ENCODE data around the gene EXOSC10. TPM values are rescaled to one million over a fixed set of nuclear protein-coding genes. Genes with fewer than 3 reads are reported as not detected.

EXOSC10 gene
- total and polyA plus RNA-seq, 9 of the 15 experiments (the other 6 are each of a cell fraction or from before 2014, with no cell fraction given), result 23.4 to 150 (median 105) TPM

GRCh38 chr1:11026052-11026451 is 73.6 kb downstream of the EXOSC10 start:
- H3K9me3 ChIP-seq (replicated peaks; ENCODE audit: control insufficient read depth, insufficient read depth, low read depth, low read length), result no peaks in the 10 kb centered on the region
- DNase-seq (ENCODE audit: extremely low read depth in 1 of 4, low spot score in 3 of 4) (no peak), FAIRE-seq (no peak), ATAC-seq (no peak)
- no TSS peak for BruUV-seq (replicated peaks)
- POLR2A ChIA-PET, result interaction anchor here (0.8 to 0.9 kb wide), 2 partner anchors 10 to 183 kb away, joined by 3 to 4 read pairs; no protein-coding TSS in a partner anchor
- H3K9me1 ChIP-seq (ENCODE audit: control insufficient read depth, insufficient read depth, low read length), result no peaks in the 10 kb centered on the region
- H3K9ac ChIP-seq (ENCODE audit: insufficient read depth in 1 of 2, low read depth in 2 of 2, low read length in 2 of 2), result no peak overlapping the region
- intact Hi-C loops (cut with micrococcal nuclease), result no loop called here
- no peak for TF ChIP-seq ZNF589 (CRISPR knock-in tag; IDR thresholded peaks at IDR 0.05; ENCODE audit: low read depth)
- TF ChIP-seq ZNF395 (CRISPR knock-in tag; IDR thresholded peaks at IDR 0.05), result no peak
- no peak for TF ChIP-seq ERF (CRISPR knock-in tag; IDR thresholded peaks at IDR 0.05)
- TF ChIP-seq XRCC5 (IDR thresholded peaks at IDR 0.05; ENCODE audit: low read depth, low read length), result no peak
- TF ChIP-seq ARID1B (IDR thresholded peaks at IDR 0.05), result no peak
- no peak for TF ChIP-seq ZNF511 (CRISPR knock-in tag; IDR thresholded peaks at IDR 0.05)
- TF ChIP-seq ADNP (tag; IDR thresholded peaks at IDR 0.05), result no peak
- TF ChIP-seq AFF4 (CRISPR knock-in tag; IDR thresholded peaks at IDR 0.05), result no peak
- TF ChIP-seq PTBP1 (IDR thresholded peaks at IDR 0.05; ENCODE audit: low read depth, low read length), result no peak
- TF ChIP-seq HNRNPH1 (optimal IDR thresholded peaks at IDR 0.05; ENCODE audit: low read depth, low read length), result no peak
- no peak for TF ChIP-seq RNF2 (IDR thresholded peaks at IDR 0.05)
- H2AFZ ChIP-seq (ENCODE audit: low read depth, low read length), result no peak overlapping the region
- no peaks in the 10 kb centered on the region for H3K79me2 ChIP-seq (ENCODE audit: control insufficient read depth, insufficient read depth, low read length)
- H3K27me3 ChIP-seq (ENCODE audit: control insufficient read depth in 2 of 2, insufficient read depth in 2 of 2, low read length in 2 of 2), result no peaks in the 10 kb centered on the region
- H3K27ac ChIP-seq (ENCODE audit: extremely low read depth, low read depth, low read length), result no peak overlapping the region
- no peaks in the 10 kb centered on the region for H3K4me1 ChIP-seq (replicated peaks in 1 of 2; ENCODE audit: control insufficient read depth in 2 of 2, insufficient read depth in 2 of 2, low read length in 2 of 2)
- no peak overlapping the region for H3K4me3 ChIP-seq
- 89% methylated on average over 1 of the region's 1 CpG for WGBS (ENCODE audit: insufficient coverage, low coverage, missing lambda C conversion rate)
- H3K36me3 ChIP-seq (ENCODE audit: control insufficient read depth, insufficient read depth, low read length), result peaks cover 63% of the 10 kb centered on the region
- CTCF ChIA-PET (ENCODE audit: low intra/inter-chr PET ratio), result no interaction called here
- in situ Hi-C loops (cut with MboI), result no loop called here
- H3K4me2 ChIP-seq (ENCODE audit: insufficient read depth, low read length), result no peak overlapping the region
- no peaks in the 10 kb centered on the region for H4K20me1 ChIP-seq (replicated peaks; ENCODE audit: control insufficient read depth, insufficient read depth, low read length)

Data from K562 (cell line).